ENCODE data around the gene RELN. TPM values are rescaled to one million over a fixed set of nuclear protein-coding genes. Genes with fewer than 3 reads are reported as not detected.

The RELN gene
- total RNA-seq, 1 donor from 2014 or later: not detected

DNA sequence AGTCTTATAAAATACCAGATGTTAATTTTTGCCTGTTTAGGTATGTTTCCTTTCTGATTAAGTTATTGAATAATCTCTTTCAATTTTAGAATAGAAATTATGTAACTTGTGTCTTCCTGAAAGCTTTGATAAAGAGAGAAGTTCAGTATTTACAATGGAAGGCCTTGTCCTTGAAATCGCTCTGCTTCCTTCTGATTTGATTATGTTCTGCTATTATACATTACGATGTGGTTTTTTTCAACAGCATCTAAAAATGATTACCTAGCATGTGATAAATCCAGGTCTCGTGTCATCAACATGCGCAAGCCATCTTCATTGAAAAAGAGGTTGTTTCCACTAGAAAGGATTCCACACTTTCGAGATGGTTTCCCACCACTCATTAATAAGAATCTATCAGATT lies 447.0 kb downstream of the RELN start:
- Mint-ChIP-seq H3K27me3 (ENCODE audit: low read depth) (peaks cover 19% of the 10 kb centered on the region), H3K27ac (ENCODE audit: unreplicated experiment) (no peak overlapping the region), H3K36me3 (ENCODE audit: low read depth) (no peaks in the 10 kb centered on the region), H3K4me1 (ENCODE audit: low read depth) (peaks cover 10% of the 10 kb centered on the region), H3K9me3 (ENCODE audit: low read depth) (no peaks in the 10 kb centered on the region), H3K4me3 (ENCODE audit: unreplicated experiment) (no peak overlapping the region)
- TF ChIP-seq, protein P1, sequence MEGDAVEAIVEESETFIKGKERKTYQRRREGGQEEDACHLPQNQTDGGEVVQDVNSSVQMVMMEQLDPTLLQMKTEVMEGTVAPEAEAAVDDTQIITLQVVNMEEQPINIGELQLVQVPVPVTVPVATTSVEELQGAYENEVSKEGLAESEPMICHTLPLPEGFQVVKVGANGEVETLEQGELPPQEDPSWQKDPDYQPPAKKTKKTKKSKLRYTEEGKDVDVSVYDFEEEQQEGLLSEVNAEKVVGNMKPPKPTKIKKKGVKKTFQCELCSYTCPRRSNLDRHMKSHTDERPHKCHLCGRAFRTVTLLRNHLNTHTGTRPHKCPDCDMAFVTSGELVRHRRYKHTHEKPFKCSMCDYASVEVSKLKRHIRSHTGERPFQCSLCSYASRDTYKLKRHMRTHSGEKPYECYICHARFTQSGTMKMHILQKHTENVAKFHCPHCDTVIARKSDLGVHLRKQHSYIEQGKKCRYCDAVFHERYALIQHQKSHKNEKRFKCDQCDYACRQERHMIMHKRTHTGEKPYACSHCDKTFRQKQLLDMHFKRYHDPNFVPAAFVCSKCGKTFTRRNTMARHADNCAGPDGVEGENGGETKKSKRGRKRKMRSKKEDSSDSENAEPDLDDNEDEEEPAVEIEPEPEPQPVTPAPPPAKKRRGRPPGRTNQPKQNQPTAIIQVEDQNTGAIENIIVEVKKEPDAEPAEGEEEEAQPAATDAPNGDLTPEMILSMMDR (IDR thresholded peaks at IDR 0.05): no peak
- no peak for DNase-seq (ENCODE audit: low spot score)

DNA sequence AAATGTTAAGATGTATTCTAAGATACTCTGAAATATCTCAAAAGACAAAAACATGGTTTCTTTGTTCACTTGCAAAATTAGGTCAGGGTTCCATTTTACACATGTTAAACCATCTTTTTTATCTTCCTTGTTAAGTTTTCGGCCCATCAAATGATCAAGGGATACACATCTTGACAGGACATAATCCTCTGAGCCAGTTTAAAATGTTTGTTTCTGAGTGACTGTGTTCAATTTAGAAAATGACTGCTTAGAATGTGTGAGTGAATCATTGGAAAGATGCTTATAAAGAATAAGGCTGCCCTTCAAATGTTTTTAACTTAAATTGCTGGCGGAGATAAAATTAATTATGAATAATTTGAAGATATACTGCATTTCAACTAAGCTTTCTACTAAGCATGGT lies 447.5 kb downstream of the RELN start:
- H3K4me3 Mint-ChIP-seq (ENCODE audit: unreplicated experiment): no peak overlapping the region
- H3K27me3 Mint-ChIP-seq (ENCODE audit: low read depth): peaks cover 24% of the 10 kb centered on the region
- no peaks in the 10 kb centered on the region for H3K36me3 Mint-ChIP-seq (ENCODE audit: low read depth)
- DNase-seq (ENCODE audit: low spot score): no peak
- no peaks in the 10 kb centered on the region for H3K9me3 Mint-ChIP-seq (ENCODE audit: low read depth)
- no peak overlapping the region for H3K27ac Mint-ChIP-seq (ENCODE audit: unreplicated experiment)
- TF ChIP-seq, protein P1 (IDR thresholded peaks at IDR 0.05): no peak
- peaks cover 10% of the 10 kb centered on the region for H3K4me1 Mint-ChIP-seq (ENCODE audit: low read depth)

DNA sequence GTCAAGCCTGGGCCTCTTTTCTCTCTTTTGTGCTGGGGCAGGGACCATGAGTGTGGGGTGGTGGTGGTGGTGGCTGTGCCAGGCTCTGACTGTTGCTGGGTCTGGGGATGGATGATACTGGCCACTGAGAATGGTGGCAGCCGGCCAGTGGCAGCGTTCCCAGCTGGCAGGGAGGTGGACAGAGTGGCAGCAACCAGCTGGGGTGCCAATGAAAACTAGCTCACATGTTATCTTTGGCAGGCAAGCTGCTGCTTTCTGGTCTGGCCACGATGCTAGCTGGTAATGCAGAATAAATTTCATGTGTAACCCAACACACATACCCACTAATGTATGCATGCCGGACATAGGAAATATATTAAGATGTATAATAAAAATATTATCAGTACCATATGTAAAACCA lies 448.4 kb downstream of the RELN start:
- no peaks in the 10 kb centered on the region for H3K36me3 Mint-ChIP-seq (ENCODE audit: low read depth)
- peaks cover 10% of the 10 kb centered on the region for H3K4me1 Mint-ChIP-seq (ENCODE audit: low read depth)
- H3K27ac Mint-ChIP-seq (ENCODE audit: unreplicated experiment): peak overlapping the region; percentile 24
- peaks cover 28% of the 10 kb centered on the region for H3K27me3 Mint-ChIP-seq (ENCODE audit: low read depth)
- H3K4me3 Mint-ChIP-seq (ENCODE audit: unreplicated experiment): no peak overlapping the region
- DNase-seq (ENCODE audit: low spot score): no peak
- TF ChIP-seq, protein P1 (IDR thresholded peaks at IDR 0.05): no peak
- no peaks in the 10 kb centered on the region for H3K9me3 Mint-ChIP-seq (ENCODE audit: low read depth)

DNA sequence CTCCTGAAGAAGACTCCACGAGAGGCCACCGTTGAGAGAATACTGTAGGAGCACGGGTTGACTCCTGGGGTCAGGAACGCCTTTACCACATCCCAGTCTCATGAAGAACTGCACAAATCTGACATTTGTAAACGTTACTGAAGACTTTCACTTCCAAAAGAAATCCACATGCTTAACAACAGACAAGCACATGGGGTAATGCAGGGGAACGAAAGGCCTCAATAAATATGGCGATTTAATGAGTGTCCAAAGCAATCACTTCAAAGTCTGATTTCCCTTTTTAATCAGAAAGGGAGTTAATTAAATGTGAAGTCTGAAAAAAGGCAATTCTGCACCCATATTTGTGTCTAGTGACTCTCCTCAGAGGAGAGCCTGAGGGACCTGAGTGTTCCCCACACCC lies 449.1 kb downstream of the RELN start:
- TF ChIP-seq, protein P1 (IDR thresholded peaks at IDR 0.05): no peak
- H3K27me3 Mint-ChIP-seq (ENCODE audit: low read depth): peaks cover 25% of the 10 kb centered on the region
- no peak overlapping the region for H3K4me3 Mint-ChIP-seq (ENCODE audit: unreplicated experiment)
- no peaks in the 10 kb centered on the region for H3K9me3 Mint-ChIP-seq (ENCODE audit: low read depth)
- no peak overlapping the region for H3K27ac Mint-ChIP-seq (ENCODE audit: unreplicated experiment)
- H3K36me3 Mint-ChIP-seq (ENCODE audit: low read depth): no peaks in the 10 kb centered on the region
- no peak for DNase-seq (ENCODE audit: low spot score)
- peaks cover 10% of the 10 kb centered on the region for H3K4me1 Mint-ChIP-seq (ENCODE audit: low read depth)

DNA sequence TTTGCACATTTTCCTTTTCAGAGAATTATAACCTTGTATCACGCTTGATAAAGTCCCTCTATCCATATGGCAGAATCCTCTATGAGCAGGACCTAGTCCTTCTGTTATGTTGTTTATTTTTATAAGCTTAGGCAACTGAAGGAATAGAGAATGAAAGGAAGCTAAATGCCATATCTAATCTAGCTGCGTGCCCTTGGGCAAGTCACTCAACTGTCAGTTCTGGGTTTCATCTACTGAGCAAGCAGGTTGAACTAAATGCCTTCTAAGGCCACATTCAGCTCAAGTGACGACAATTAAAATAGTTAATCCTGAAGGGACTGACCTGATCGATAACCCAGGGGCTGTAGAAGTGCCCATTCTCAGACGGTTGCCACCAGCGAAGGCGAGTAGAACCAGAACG lies 449.6 kb downstream of the RELN start:
- H3K36me3 Mint-ChIP-seq (ENCODE audit: low read depth): no peaks in the 10 kb centered on the region

More for the DNA sequence above, 449.6 kb downstream of the RELN start:
- TF ChIP-seq, protein P1 (IDR thresholded peaks at IDR 0.05): no peak
- Mint-ChIP-seq H3K27me3 (ENCODE audit: low read depth) (peaks cover 23% of the 10 kb centered on the region), H3K4me1 (ENCODE audit: low read depth) (peaks cover 10% of the 10 kb centered on the region), H3K4me3 (ENCODE audit: unreplicated experiment) (no peak overlapping the region), H3K27ac (ENCODE audit: unreplicated experiment) (no peak overlapping the region), H3K9me3 (ENCODE audit: low read depth) (no peaks in the 10 kb centered on the region)
- DNase-seq (ENCODE audit: low spot score): no peak

Data from chondrocyte (in vitro differentiated cells).